Keratinocyte (primary cell): Measurements from ENCODE around the gene CMIP.

Experiments used
- CTCF ChIP-seq, 3 experiments: IDR thresholded peaks in 1 of 3; conservative IDR thresholded peaks in 1 of 3; optimal IDR thresholded peaks in 1 of 3; 2 replicates in 2 of 3; 3 replicates in 1 of 3; pipeline versions ENCODE3 to v1.5.1; 2011; ENCODE audit warnings: low read length in 3 of 3, mild to moderate bottlenecking in 3 of 3, moderate library complexity in 2 of 3, control low read depth in 1 of 3, inconsistent platforms in 1 of 3; ENCODE audit not compliant: insufficient read depth in 2 of 3; ENCODE audit errors: extremely low read depth in 1 of 3
- EZH2 ChIP-seq: IDR thresholded peaks from one replicate; pipeline ENCODE4 v1.6.1; 2012; ENCODE audit warnings: inconsistent platforms, mild to moderate bottlenecking, low read length, moderate library complexity

GRCh38 chr16:81478876-81479511 lies 34.4 kb downstream of the CMIP start:
- TF ChIP-seq EZH2 (no peak), CTCF (optimal IDR thresholded peaks at IDR 0.05 in 1 of 3, IDR thresholded peaks at IDR 0.05 in 1 of 3, conservative IDR thresholded peaks at IDR 0.05 in 1 of 3; ENCODE audit: extremely low read depth in 1 of 3, insufficient read depth in 2 of 3, low read length in 3 of 3) (no peak)
